Epithelial cell of proximal tubule (primary cell): ENCODE data around the gene AADAT. TPM values are rescaled to one million over a fixed set of nuclear protein-coding genes. Genes with fewer than 3 reads are reported as not detected.

Source experiments
- DNase-seq: peaks from one replicate; pipeline ENCODE4 v3.0.0-alpha.2; 2011; ENCODE audit warnings: low read depth
- H3K4me3 ChIP-seq: 2 replicates; pipeline ENCODE4 v1.5.1; 2011; ENCODE audit warnings: low read depth, mild to moderate bottlenecking, low read length
- CTCF ChIP-seq: conservative IDR thresholded peaks from 2 replicates; pipeline ENCODE4 v1.5.1; 2012; ENCODE audit warnings: low read depth, mild to moderate bottlenecking, low read length
- total RNA-seq: library from RNA; depleted of rRNA; stranded (reverse); fragments of >200 nt; gene quantifications from 2 replicates; pipeline ENCODE4 v1.2.3, GENCODE V29; 2015

AADAT gene
- total RNA-seq, 1 donor from 2014 or later = 17.4 TPM

- no peak overlapping the region for H3K4me3 ChIP-seq
- TF ChIP-seq CTCF = no peak
Measured at GRCh38 chr4:170038232-170038631, 51.5 kb downstream of the AADAT start.

GRCh38 chr4:170037481-170037880 is 52.3 kb downstream of the AADAT start:
- TF ChIP-seq CTCF = no peak
- no peak for DNase-seq

More at GRCh38 chr4:170038232-170038631, 51.5 kb downstream of the AADAT start:
- DNase-seq = no peak

GRCh38 chr4:170035845-170036244 is 53.9 kb downstream of the AADAT start:
- no peak for TF ChIP-seq CTCF
- DNase-seq = no peak
- no peak overlapping the region for H3K4me3 ChIP-seq

More at GRCh38 chr4:170037481-170037880, 52.3 kb downstream of the AADAT start:
- no peak overlapping the region for H3K4me3 ChIP-seq

- TF ChIP-seq CTCF = no peak
Measured at GRCh38 chr4:170035231-170035630, 54.5 kb downstream of the AADAT start.

GRCh38 chr4:170033999-170034398 is 55.8 kb downstream of the AADAT start:
- TF ChIP-seq CTCF = no peak
- no peak overlapping the region for H3K4me3 ChIP-seq
- no peak for DNase-seq

More at GRCh38 chr4:170035231-170035630, 54.5 kb downstream of the AADAT start:
- no peak for DNase-seq
- no peak overlapping the region for H3K4me3 ChIP-seq

GRCh38 chr4:170030121-170030520 is 59.6 kb downstream of the AADAT start:
- no peak overlapping the region for H3K4me3 ChIP-seq
- TF ChIP-seq CTCF = no peak
- DNase-seq = peak; percentile 71

- peak overlapping the region; percentile 84 for H3K4me3 ChIP-seq
- no peak for TF ChIP-seq CTCF
- DNase-seq = peak; percentile 76
Measured at GRCh38 chr4:170027181-170027829, 62.5 kb downstream of the AADAT start.
